Panc1 (cell line): ENCODE measurements around the gene LRP5. TPM values are rescaled to one million over a fixed set of nuclear protein-coding genes. Genes with fewer than 3 reads are reported as not detected.

ENCODE experiments used
- ATAC-seq: fragments of 200-7000 bp; cut with Tn5 transposase; 2 replicates; pipeline ENCODE4 v1.9.1; 2020; ENCODE audit warnings: mild to moderate bottlenecking, moderate library complexity
- BruUV-seq: library from RNA; stranded (reverse); fragments of 400-500 nt; replicated peaks from 2 replicates; lab custom pipeline; 2021; lab: Mats Ljungman, UMichigan
- CTCF ChIA-PET: fragments of 300-600 bp; sonication (Branson Sonifier 250); formaldehyde crosslinking; loops from one replicate; lab custom pipeline; 2022; ENCODE audit warnings: antibody characterized with exemption; lab: Charles Lee
- POLR2A ChIA-PET: fragments of 300-600 bp; sonication (Branson Sonifier 250); formaldehyde crosslinking; loops from one replicate; lab custom pipeline; 2022; ENCODE audit warnings: antibody characterized with exemption; lab: Charles Lee
- DNase-seq: peaks from one replicate; pipeline ENCODE4 v3.0.0-alpha.2; 2010; ENCODE audit warnings: low read depth, low spot score
- H3K27ac ChIP-seq: 2 replicates; pipeline ENCODE4 v1.5.1; 2011; ENCODE audit warnings: mild to moderate bottlenecking, low read length, inconsistent platforms
- H3K27me3 ChIP-seq: fragments of 200-500 bp; sonication (Bioruptor generic); 2 replicates; pipeline ENCODE4 v1.6.0; 2014; ENCODE audit warnings: low read length, inconsistent platforms; ENCODE audit not compliant: control insufficient read depth, insufficient read depth
- H3K36me3 ChIP-seq: fragments of 200-500 bp; sonication (Bioruptor generic); 2 replicates; pipeline ENCODE4 v1.5.1; 2014; ENCODE audit warnings: inconsistent platforms, mild to moderate bottlenecking, low read length, moderate library complexity; ENCODE audit not compliant: control insufficient read depth, insufficient read depth
- H3K4me1 ChIP-seq: 2 replicates; pipeline ENCODE4 v1.5.1; 2011; ENCODE audit warnings: inconsistent platforms, mild to moderate bottlenecking, low read length, moderate library complexity; ENCODE audit not compliant: control insufficient read depth, insufficient read depth
- H3K4me3 ChIP-seq, 2 experiments: 2 replicates each; pipeline ENCODE4 v1.5.1; 2011 to 2012; ENCODE audit warnings: low read depth in 2 of 2, low read length in 2 of 2, mild to moderate bottlenecking in 2 of 2, inconsistent platforms in 1 of 2, moderate library complexity in 1 of 2
- H3K9me3 ChIP-seq: fragments of 200-500 bp; sonication (Bioruptor generic); 2 replicates; pipeline ENCODE4 v1.5.1; 2014; ENCODE audit warnings: low read depth, mild to moderate bottlenecking, inconsistent platforms, low read length, moderate library complexity; ENCODE audit not compliant: control insufficient read depth, insufficient read depth
- POLR2AphosphoS5 ChIP-seq: IDR thresholded peaks from 2 replicates; pipeline ENCODE4 v1.6.1; 2012; ENCODE audit warnings: mild to moderate bottlenecking, low read depth, low read length, moderate library complexity
- REST ChIP-seq, 2 experiments: IDR thresholded peaks; 2 replicates each; pipeline ENCODE4 v1.6.1; 2011 to 2012; ENCODE audit warnings: low read depth in 2 of 2, control low read depth in 1 of 2, low read length in 1 of 2, mild to moderate bottlenecking in 1 of 2, moderate library complexity in 1 of 2; ENCODE audit not compliant: insufficient read depth in 1 of 2
- SIN3A ChIP-seq: IDR thresholded peaks from 2 replicates; pipeline ENCODE4 v1.6.1; 2012; ENCODE audit warnings: low read depth, mild to moderate bottlenecking, low read length, moderate library complexity, borderline replicate concordance; ENCODE audit not compliant: insufficient read depth
- TCF7L2 ChIP-seq: IDR thresholded peaks from 2 replicates; pipeline ENCODE4 v1.6.1; 2011; ENCODE audit warnings: mild to moderate bottlenecking, low read depth, low read length, inconsistent platforms
- in situ Hi-C: cut with HindIII; loops from 2 replicates; pipeline ENCODE4 v1.10.0; 2016; ENCODE audit warnings: low sequenced_read_pairs, low pct_unique_long_range_greater_than_20kb
- intact Hi-C: fragments of 100-400 bp; cut with micrococcal nuclease; formaldehyde crosslinking; loops from one replicate; pipeline ENCODE4 v1.10.0; 2022; ENCODE audit not compliant: unreplicated experiment
- total RNA-seq: library from RNA; stranded (reverse); gene quantifications from one replicate; pipeline ENCODE4 v1.2.1, GENCODE V29; 2021; ENCODE audit not compliant: unreplicated experiment
- TF ChIP-seq, protein P1 (sequence below): fragments of 450-650 bp; IDR thresholded peaks from 2 replicates; pipeline ENCODE4 v1.5.1; 2017; ENCODE audit warnings: mild to moderate bottlenecking

The LRP5 gene
- total RNA-seq, 1 experiment from 2014 or later: 171 TPM

DNA sequence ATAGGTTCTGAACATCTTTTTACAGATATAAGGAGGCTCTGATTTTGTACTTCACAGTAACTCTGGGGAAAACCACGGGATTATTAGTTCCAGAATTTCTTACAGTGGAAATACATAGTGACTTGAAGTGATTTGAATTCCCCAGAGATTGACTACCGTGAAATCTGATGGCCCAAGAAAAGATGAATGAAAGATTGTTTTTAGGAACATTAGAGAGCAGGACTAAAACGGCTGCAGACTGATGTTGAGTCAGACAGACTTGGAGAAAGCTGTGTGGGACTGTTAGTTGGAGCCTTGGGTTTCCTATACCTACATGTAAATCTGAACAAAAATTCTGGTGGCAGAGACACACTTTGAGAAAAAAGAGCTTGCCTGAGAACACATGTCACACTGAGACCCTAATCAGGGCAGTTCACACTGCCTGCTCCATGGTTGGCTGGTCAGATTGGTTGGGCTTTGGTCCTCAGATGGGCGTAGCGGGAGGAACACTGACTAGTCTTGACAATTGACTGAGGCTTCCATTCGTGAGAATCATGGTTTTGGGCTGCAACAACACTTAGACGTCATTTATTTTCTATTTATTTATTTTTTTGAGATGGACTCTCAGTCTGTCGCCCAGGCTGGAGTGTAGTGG, 154.9 kb downstream of the LRP5 start:
- BruUV-seq: no TSS peak
- no peak overlapping the region for H3K4me3 ChIP-seq
- no peaks in the 10 kb centered on the region for H3K27me3 ChIP-seq
- no peak for ATAC-seq
- no peaks in the 10 kb centered on the region for H3K36me3 ChIP-seq
- H3K27ac ChIP-seq: no peak overlapping the region
- in situ Hi-C loops (no loop called here), intact Hi-C loops (no loop called here)
- H3K9me3 ChIP-seq: no peaks in the 10 kb centered on the region
- POLR2A ChIA-PET: interaction anchor here (0.6 kb wide), 1 partner anchor 15 kb away, joined by 9 read pairs; no protein-coding TSS in a partner anchor
- CTCF ChIA-PET: no interaction called here
- H3K4me1 ChIP-seq: peaks cover 48% of the 10 kb centered on the region
- TF ChIP-seq TCF7L2: no peak
- TF ChIP-seq, protein P1, sequence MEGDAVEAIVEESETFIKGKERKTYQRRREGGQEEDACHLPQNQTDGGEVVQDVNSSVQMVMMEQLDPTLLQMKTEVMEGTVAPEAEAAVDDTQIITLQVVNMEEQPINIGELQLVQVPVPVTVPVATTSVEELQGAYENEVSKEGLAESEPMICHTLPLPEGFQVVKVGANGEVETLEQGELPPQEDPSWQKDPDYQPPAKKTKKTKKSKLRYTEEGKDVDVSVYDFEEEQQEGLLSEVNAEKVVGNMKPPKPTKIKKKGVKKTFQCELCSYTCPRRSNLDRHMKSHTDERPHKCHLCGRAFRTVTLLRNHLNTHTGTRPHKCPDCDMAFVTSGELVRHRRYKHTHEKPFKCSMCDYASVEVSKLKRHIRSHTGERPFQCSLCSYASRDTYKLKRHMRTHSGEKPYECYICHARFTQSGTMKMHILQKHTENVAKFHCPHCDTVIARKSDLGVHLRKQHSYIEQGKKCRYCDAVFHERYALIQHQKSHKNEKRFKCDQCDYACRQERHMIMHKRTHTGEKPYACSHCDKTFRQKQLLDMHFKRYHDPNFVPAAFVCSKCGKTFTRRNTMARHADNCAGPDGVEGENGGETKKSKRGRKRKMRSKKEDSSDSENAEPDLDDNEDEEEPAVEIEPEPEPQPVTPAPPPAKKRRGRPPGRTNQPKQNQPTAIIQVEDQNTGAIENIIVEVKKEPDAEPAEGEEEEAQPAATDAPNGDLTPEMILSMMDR: no peak
- TF ChIP-seq POLR2AphosphoS5: no peak
- no peak for TF ChIP-seq SIN3A
- no peak for TF ChIP-seq REST (IDR thresholded peaks at IDR 0.05; ENCODE audit: insufficient read depth in 1 of 2, low read depth in 2 of 2, low read length in 1 of 2)
- no peak for DNase-seq

DNA sequence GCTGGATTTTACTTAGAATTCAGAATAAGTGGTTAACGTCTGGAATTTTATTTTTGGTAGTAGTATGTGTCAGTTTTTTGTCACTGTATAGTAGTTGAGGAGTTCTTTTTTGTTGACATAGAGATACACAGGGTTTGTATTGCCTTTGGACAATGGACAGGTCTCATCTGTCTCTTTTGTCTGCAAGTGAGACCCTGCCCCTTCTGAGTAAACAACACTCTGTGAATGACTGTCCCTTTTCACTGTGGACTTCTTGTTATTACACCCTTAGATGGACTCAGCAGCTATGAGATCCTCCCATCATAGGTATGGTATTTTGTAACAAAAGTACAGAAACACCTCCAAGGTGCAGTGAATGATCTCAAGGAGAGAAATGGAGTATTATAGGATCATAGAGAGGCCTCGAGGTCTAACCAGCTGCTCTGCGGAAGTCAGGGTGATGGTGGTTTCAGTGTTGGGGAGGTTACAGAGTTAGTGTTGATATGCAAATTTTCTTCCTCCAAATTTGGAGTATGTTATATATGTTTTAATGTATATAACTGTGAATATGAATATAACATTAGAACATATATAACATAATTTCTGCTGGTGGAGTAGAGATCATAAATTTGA, 155.9 kb downstream of the LRP5 start:
- intact Hi-C loops (no loop called here), in situ Hi-C loops (no loop called here)
- no peak overlapping the region for H3K27ac ChIP-seq
- DNase-seq: no peak
- no peaks in the 10 kb centered on the region for H3K27me3 ChIP-seq
- no peaks in the 10 kb centered on the region for H3K36me3 ChIP-seq
- ATAC-seq: no peak
- H3K4me1 ChIP-seq: peaks cover 38% of the 10 kb centered on the region
- POLR2A ChIA-PET: interaction anchor here (0.6 kb wide), 1 partner anchor 14 kb away, joined by 9 read pairs; no protein-coding TSS in a partner anchor
- no peak overlapping the region for H3K4me3 ChIP-seq
- TF ChIP-seq, protein P1: no peak
- TF ChIP-seq REST (IDR thresholded peaks at IDR 0.05; ENCODE audit: insufficient read depth in 1 of 2, low read depth in 2 of 2, low read length in 1 of 2): no peak
- no peak for TF ChIP-seq SIN3A
- TF ChIP-seq POLR2AphosphoS5: no peak
- TF ChIP-seq TCF7L2: no peak
- H3K9me3 ChIP-seq: no peaks in the 10 kb centered on the region
- CTCF ChIA-PET: no interaction called here
- BruUV-seq: no TSS peak
